Testis (tissue), 3 donors: ENCODE results near the gene POLR2A. TPM values are rescaled to one million over a fixed set of nuclear protein-coding genes. Genes with fewer than 3 reads are reported as not detected.
A peak's percentile ranks its signal among the peaks of the same experiment; 100 is the strongest.

Experiments used
- DNase-seq: peaks from one replicate; pipeline ENCODE4 v3.0.0-alpha.2; 2019
- H3K27ac ChIP-seq, 2 donors: fragments of 200-600 bp; sonication (generic); one replicate each; pipeline ENCODE4 v1.5.1; 2019
- H3K27me3 ChIP-seq: fragments of 200-600 bp; sonication (generic); one replicate; pipeline ENCODE4 v1.5.1; 2019
- H3K36me3 ChIP-seq: fragments of 200-600 bp; sonication (generic); one replicate; pipeline ENCODE4 v1.5.1; 2017; ENCODE audit warnings: low read depth; ENCODE audit errors: missing control alignments
- H3K4me1 ChIP-seq: fragments of 200-600 bp; sonication (generic); one replicate; pipeline ENCODE4 v1.5.1; 2019
- H3K4me3 ChIP-seq, 2 donors: fragments of 200-600 bp; sonication (generic); one replicate each; pipeline ENCODE4 v1.5.1; 2017 to 2019
- H3K9me3 ChIP-seq: fragments of 200-600 bp; sonication (generic); one replicate; pipeline ENCODE4 v1.5.1; 2017
- CTCF ChIP-seq, 3 experiments: fragments of 450-650 bp in 2 of 3; fragments of 200-600 bp in 1 of 3; sonication (generic) in 1 of 3; IDR thresholded peaks; one replicate each; pipeline ENCODE4 v1.5.1; 2016 to 2019; ENCODE audit warnings: antibody characterized with exemption in 3 of 3, mild to moderate bottlenecking in 2 of 3, moderate library complexity in 1 of 3
- POLR2A ChIP-seq: fragments of 450-650 bp; IDR thresholded peaks from one replicate; pipeline ENCODE4 v1.6.1; 2017; ENCODE audit warnings: antibody characterized with exemption, mild to moderate bottlenecking, moderate library complexity
- whole genome bisulfite sequencing, 2 donors: methylation state at CpG; one replicate each; pipeline ENCODE4 v1.1.5; 2018; 5-methylcytosine and 5-hydroxymethylcytosine counted together
- intact Hi-C: fragments of 100-400 bp; cut with DNase I; formaldehyde crosslinking; loops from one replicate; pipeline ENCODE4 v1.15.1; 2023; ENCODE audit warnings: low total_unique reads
- polyA plus RNA-seq: library from polyadenylated mRNA; stranded (reverse); fragments of 350-450 nt; fragmentation: Illumina TruSeq; extraction: RNeasy Lipid Tissue Mini Kit (QIAGEN cat#74804); gene quantifications from one replicate; pipeline ENCODE4 v1.2.3, GENCODE V29; 2014; ENCODE audit warnings: low read depth, low replicate concordance; ENCODE audit not compliant: insufficient read depth
- small RNA-seq, 2 donors: library from RNA; depleted of rRNA; stranded (forward); fragments of <200 nt; gene quantifications; one replicate each; pipeline ENCODE3, GENCODE V24; 2016
- total RNA-seq, 2 donors: library from RNA; depleted of rRNA; stranded (reverse); fragments of >200 nt; gene quantifications; one replicate each; pipeline ENCODE4 v1.2.3, GENCODE V29; 2016

The POLR2A gene
- total and polyA plus RNA-seq, 3 donors from 2014 or later: 175 to 391 (median 359) TPM

GRCh38 chr17:7538891-7539545, 54.9 kb downstream of the POLR2A start:
- intact Hi-C loops: no loop called here
- Histone ChIP-seq H3K9me3 (no peaks in the 10 kb centered on the region), H3K27me3 (no peaks in the 10 kb centered on the region), H3K36me3 (no peaks in the 10 kb centered on the region), H3K27ac (no peak overlapping the region), H3K4me3 (no peak overlapping the region), H3K4me1 (no peaks in the 10 kb centered on the region)
- TF ChIP-seq CTCF (IDR thresholded peaks at IDR 0.05) (no peak), POLR2A (no peak)
- DNase-seq: no peak
- 77 to 84% methylated on average over 11 of the region's 11 CpGs for whole genome bisulfite sequencing, 2 donors

GRCh38 chr17:7541074-7541621, 57.0 kb downstream of the POLR2A start:
- no peak for DNase-seq
- Histone ChIP-seq H3K36me3 (no peaks in the 10 kb centered on the region), H3K4me1 (peaks cover 6% of the 10 kb centered on the region), H3K4me3 (no peak overlapping the region), H3K27me3 (no peaks in the 10 kb centered on the region), H3K27ac (no peak overlapping the region), H3K9me3 (no peaks in the 10 kb centered on the region)
- intact Hi-C loops: no loop called here
- 93 to 96% methylated on average over 9 of the region's 9 CpGs for WGBS, 2 donors
- no peak for TF ChIP-seq POLR2A
- no peak for TF ChIP-seq CTCF (IDR thresholded peaks at IDR 0.05)

- Histone ChIP-seq H3K27ac (peak overlapping the region in 1 of 2 donors; percentile 72), H3K4me1 (peaks cover 6% of the 10 kb centered on the region), H3K4me3 (no peak overlapping the region), H3K27me3 (no peaks in the 10 kb centered on the region), H3K36me3 (no peaks in the 10 kb centered on the region), H3K9me3 (no peaks in the 10 kb centered on the region)
- intact Hi-C loops: no loop called here
- TF ChIP-seq CTCF (IDR thresholded peaks at IDR 0.05) (no peak), POLR2A (no peak)
- 47 to 50% methylated on average over 6 of the region's 6 CpGs for WGBS, 2 donors
- no peak for DNase-seq
These were observed 60.7 kb downstream of the POLR2A start for GRCh38 chr17:7544911-7545310.

GRCh38 chr17:7548585-7549400, 64.6 kb downstream of the POLR2A start, which contains the start of gene TNFSF12:
TSS of gene TNFSF12 (plus strand) at chr17:7549058. CDS start at chr17:7549154, 96 bp downstream.
- Histone ChIP-seq H3K27ac (peak within 1 kb of the TSS; percentile 47 to 71), H3K4me1 (peaks cover 6% of the 10 kb centered on the region), H3K4me3 (peak within 1 kb of the TSS; percentile 57 to 63), H3K27me3 (no peaks in the 10 kb centered on the region), H3K9me3 (no peaks in the 10 kb centered on the region), H3K36me3 (no peaks in the 10 kb centered on the region)
- DNase-seq: peak; percentile 63
- 0 to 2% methylated on average over 11 to 58 of the region's 65 CpGs for WGBS, 2 donors
- intact Hi-C loops: no loop called here
- TF ChIP-seq POLR2A (no peak), CTCF (IDR thresholded peaks at IDR 0.05) (no peak)

Small RNAs within 50 kb of the gene (small RNA-seq; reads per million reads assigned to genes)
- gene RF00019: 0 reads per million in 2 donors

Other genes starting within 250 kb of the POLR2A start
Only the 30 nearest of the 40 such genes appear.
- gene SLC2A4, start 202.6 kb upstream of the POLR2A start, total RNA-seq: 1 to 10 TPM; 4.2 to 6.6 TPM
- 4.7 TPM for gene SLC2A4, start 202.6 kb upstream of the POLR2A start, polyA plus RNA-seq
- gene YBX2, start 189.7 kb upstream of the POLR2A start, total RNA-seq: 100 to 1,000 TPM; 276 to 549 TPM
- gene YBX2, start 189.7 kb upstream of the POLR2A start, polyA plus RNA-seq: 1,120 TPM
- 100 to 1,000 TPM; 193 to 229 TPM for gene EIF5A, start 176.7 kb upstream of the POLR2A start, total RNA-seq
- 388 TPM for gene EIF5A, start 176.7 kb upstream of the POLR2A start, polyA plus RNA-seq
- 100 to 1,000 TPM; 204 to 239 TPM for gene GPS2, start 169.0 kb upstream of the POLR2A start, total RNA-seq
- 219 TPM for gene GPS2, start 169.0 kb upstream of the POLR2A start, polyA plus RNA-seq
- 10 to 100 TPM; 34.5 to 50.6 TPM for gene NEURL4, start 155.0 kb upstream of the POLR2A start, total RNA-seq
- gene NEURL4, start 155.0 kb upstream of the POLR2A start, polyA plus RNA-seq: 38.3 TPM
- 100 to 1,000 TPM in 1 of 2 donors, 10 to 100 TPM in 1; 12.6 to 140 TPM for gene ACAP1, start 147.8 kb upstream of the POLR2A start, total RNA-seq
- 95.2 TPM for gene ACAP1, start 147.8 kb upstream of the POLR2A start, polyA plus RNA-seq
- 1 to 10 TPM; 4.8 to 5.0 TPM for gene KCTD11, start 132.2 kb upstream of the POLR2A start, total RNA-seq
- 6.8 TPM for gene KCTD11, start 132.2 kb upstream of the POLR2A start, polyA plus RNA-seq
- 1 to 10 TPM; 2.8 to 6.6 TPM for gene TMEM95, start 129.2 kb upstream of the POLR2A start, total RNA-seq
- 9.9 TPM for gene TMEM95, start 129.2 kb upstream of the POLR2A start, polyA plus RNA-seq
- 1 to 10 TPM; 3.7 to 6.8 TPM for gene TNK1, start 103.3 kb upstream of the POLR2A start, total RNA-seq
- gene TNK1, start 103.3 kb upstream of the POLR2A start, polyA plus RNA-seq: 4.0 TPM
- gene PLSCR3, start 89.8 kb upstream of the POLR2A start, total RNA-seq: 10 to 100 TPM; 13.6 to 19.4 TPM
- 14.2 TPM for gene PLSCR3, start 89.8 kb upstream of the POLR2A start, polyA plus RNA-seq
- gene TMEM256, start 80.3 kb upstream of the POLR2A start, total RNA-seq: 10 to 100 TPM; 18.7 to 33.3 TPM
- 27.3 TPM for gene TMEM256, start 80.3 kb upstream of the POLR2A start, polyA plus RNA-seq
- 10 to 100 TPM in 1 of 2 donors, 1 to 10 TPM in 1; 9.9 to 10.7 TPM for gene NLGN2, start 76.5 kb upstream of the POLR2A start, total RNA-seq
- gene NLGN2, start 76.5 kb upstream of the POLR2A start, polyA plus RNA-seq: 8.4 TPM
- 10 to 100 TPM in 1 of 2 donors, 1 to 10 TPM in 1; 8.5 to 18.7 TPM for gene SPEM1, start 64.0 kb upstream of the POLR2A start, total RNA-seq
- 67.7 TPM for gene SPEM1, start 64.0 kb upstream of the POLR2A start, polyA plus RNA-seq
- gene SPEM2, start 58.8 kb upstream of the POLR2A start, total RNA-seq: 100 to 1,000 TPM in 1 of 2 donors, 10 to 100 TPM in 1; 41.4 to 202 TPM
- 111 TPM for gene SPEM2, start 58.8 kb upstream of the POLR2A start, polyA plus RNA-seq
- gene SPEM3, start 55.5 kb upstream of the POLR2A start, total RNA-seq: 10 to 100 TPM in 1 of 2 donors, 1 to 10 TPM in 1; 5.7 to 18.8 TPM
- gene SPEM3, start 55.5 kb upstream of the POLR2A start, polyA plus RNA-seq: 63.0 TPM
- 10 to 100 TPM in 1 of 2 donors, 1 to 10 TPM in 1; 7.9 to 11.7 TPM for gene TMEM102, start 48.9 kb upstream of the POLR2A start, total RNA-seq
- gene TMEM102, start 48.9 kb upstream of the POLR2A start, polyA plus RNA-seq: 6.5 TPM
- 1 to 10 TPM; 3.2 to 4.2 TPM for gene FGF11, start 44.9 kb upstream of the POLR2A start, total RNA-seq
- gene FGF11, start 44.9 kb upstream of the POLR2A start, polyA plus RNA-seq: 4.6 TPM
- gene CHRNB1, start 39.3 kb upstream of the POLR2A start, total RNA-seq: 1 to 10 TPM; 6.2 to 7.4 TPM
- 6.9 TPM for gene CHRNB1, start 39.3 kb upstream of the POLR2A start, polyA plus RNA-seq
- 10 to 100 TPM; 34.0 to 43.4 TPM for gene ZBTB4, start 4.7 kb upstream of the POLR2A start, total RNA-seq
- gene ZBTB4, start 4.7 kb upstream of the POLR2A start, polyA plus RNA-seq: 39.5 TPM
- gene SLC35G6, start 2.9 kb upstream of the POLR2A start, total RNA-seq: 1 to 10 TPM; 1.8 to 3.9 TPM
- 3.9 TPM for gene SLC35G6, start 2.9 kb upstream of the POLR2A start, polyA plus RNA-seq
- 10 to 100 TPM; 17.0 to 20.6 TPM for gene TNFSF12, start 64.7 kb downstream of the POLR2A start, total RNA-seq
- 21.5 TPM for gene TNFSF12, start 64.7 kb downstream of the POLR2A start, polyA plus RNA-seq
- 1 to 10 TPM; 1.2 to 5.1 TPM for gene TNFSF13, start 74.4 kb downstream of the POLR2A start, total RNA-seq
- 11.5 TPM for gene TNFSF13, start 74.4 kb downstream of the POLR2A start, polyA plus RNA-seq
- gene SENP3, start 77.6 kb downstream of the POLR2A start, total RNA-seq: 10 to 100 TPM; 77.4 to 83.5 TPM
- gene SENP3, start 77.6 kb downstream of the POLR2A start, polyA plus RNA-seq: 108 TPM
- 1 to 10 TPM; 2.0 to 6.4 TPM for gene CD68, start 95.3 kb downstream of the POLR2A start, total RNA-seq
- gene CD68, start 95.3 kb downstream of the POLR2A start, polyA plus RNA-seq: 54.8 TPM
- 10 to 100 TPM; 55.7 to 88.7 TPM for gene MPDU1, start 99.5 kb downstream of the POLR2A start, total RNA-seq
- gene MPDU1, start 99.5 kb downstream of the POLR2A start, polyA plus RNA-seq: 60.9 TPM
- gene SOX15, start 105.7 kb downstream of the POLR2A start, total RNA-seq: 1 to 10 TPM; 2.8 to 4.0 TPM
- 2.6 TPM for gene SOX15, start 105.7 kb downstream of the POLR2A start, polyA plus RNA-seq
- 10 to 100 TPM; 53.8 to 60.3 TPM for gene FXR2, start 130.5 kb downstream of the POLR2A start, total RNA-seq
- gene FXR2, start 130.5 kb downstream of the POLR2A start, polyA plus RNA-seq: 76.0 TPM
- 100 to 1,000 TPM; 108 to 112 TPM for gene SAT2, start 143.5 kb downstream of the POLR2A start, total RNA-seq
- 128 TPM for gene SAT2, start 143.5 kb downstream of the POLR2A start, polyA plus RNA-seq
- 1 to 10 TPM; 3.2 to 6.1 TPM for gene SHBG, start 145.8 kb downstream of the POLR2A start, total RNA-seq
- 17.8 TPM for gene SHBG, start 145.8 kb downstream of the POLR2A start, polyA plus RNA-seq
- 10 to 100 TPM in 1 of 2 donors, 1 to 10 TPM in 1; 6.1 to 11.6 TPM for gene ATP1B2, start 166.6 kb downstream of the POLR2A start, total RNA-seq
- 10.1 TPM for gene ATP1B2, start 166.6 kb downstream of the POLR2A start, polyA plus RNA-seq